Pons (tissue), 1 donor: Measurements from ENCODE around the gene EYS.
"Not testable (repeated sequence)": the region's sequence is repeated elsewhere in the genome, so short reads cannot be mapped to it uniquely, and the experiment has no call there.

Experiments used
- DNase-seq: peaks from one replicate; pipeline ENCODE4 v3.0.0-alpha.2; 2016; ENCODE audit warnings: low spot score

Gene EYS

GRCh38 chr6:64589961-64590360 is 1117.1 kb downstream of the EYS start:
- no peak for DNase-seq

- DNase-seq: no peak
Measured at GRCh38 chr6:64580346-64580745, 1126.7 kb downstream of the EYS start.

- no peak for DNase-seq
Measured at GRCh38 chr6:64553249-64553786, 1153.7 kb downstream of the EYS start.

GRCh38 chr6:64547594-64548268 is 1159.3 kb downstream of the EYS start:
- no peak for DNase-seq

- DNase-seq: no peak
Measured at GRCh38 chr6:64539917-64540316, 1167.1 kb downstream of the EYS start.

GRCh38 chr6:64538722-64539121 is 1168.3 kb downstream of the EYS start:
- no peak for DNase-seq

- no peak for DNase-seq
Measured at GRCh38 chr6:64527899-64528298, 1179.1 kb downstream of the EYS start.

- DNase-seq: no peak
Measured at GRCh38 chr6:64522859-64523258, 1184.2 kb downstream of the EYS start.

GRCh38 chr6:64520050-64520449 is 1187.0 kb downstream of the EYS start:
- no peak for DNase-seq

- no peak for DNase-seq
Measured at GRCh38 chr6:64516393-64516792, 1190.6 kb downstream of the EYS start.

- no peak for DNase-seq
Measured at GRCh38 chr6:64507661-64508060, 1199.4 kb downstream of the EYS start.

GRCh38 chr6:64505312-64505711 is 1201.7 kb downstream of the EYS start:
- no peak for DNase-seq

- DNase-seq: no peak
Measured at GRCh38 chr6:64504503-64504902, 1202.5 kb downstream of the EYS start.

- no peak for DNase-seq
Measured at GRCh38 chr6:64502801-64503200, 1204.2 kb downstream of the EYS start.

GRCh38 chr6:64497634-64498033 is 1209.4 kb downstream of the EYS start:
- no peak for DNase-seq

- no peak for DNase-seq
Measured at GRCh38 chr6:64489763-64490162, 1217.3 kb downstream of the EYS start.

- DNase-seq: no peak
Measured at GRCh38 chr6:64486578-64487351, 1220.3 kb downstream of the EYS start.

- DNase-seq: no peak
Measured at GRCh38 chr6:64483956-64484499, 1223.0 kb downstream of the EYS start.

GRCh38 chr6:64482631-64483030 is 1224.4 kb downstream of the EYS start:
- no peak for DNase-seq

GRCh38 chr6:64479134-64479533 is 1227.9 kb downstream of the EYS start:
- no peak for DNase-seq

GRCh38 chr6:64477391-64477790 is 1229.6 kb downstream of the EYS start:
- DNase-seq: no peak

GRCh38 chr6:64476935-64477334 is 1230.1 kb downstream of the EYS start:
- no peak for DNase-seq

GRCh38 chr6:64469405-64469804 is 1237.6 kb downstream of the EYS start:
- DNase-seq: not testable (repeated sequence)
